WTC11 (cell line): ENCODE measurements around the gene SLC22A12. TPM values are rescaled to one million over a fixed set of nuclear protein-coding genes. Genes with fewer than 3 reads are reported as not detected.

Experiments
- ATAC-seq: fragments of 200-7000 bp; cut with Tn5 transposase; 2 replicates; pipeline ENCODE4 v1.10.0; 2021; ENCODE audit warnings: mild to moderate bottlenecking, moderate library complexity
- CTCF ChIA-PET: fragments of 300-600 bp; sonication (Branson Sonifier 250); formaldehyde crosslinking; loops from one replicate; lab custom pipeline; 2021; ENCODE audit warnings: antibody characterized with exemption; lab: Charles Lee
- POLR2A ChIA-PET: fragments of 350-600 bp; sonication (Branson Sonifier 250); formaldehyde crosslinking; loops from one replicate; lab custom pipeline; 2021; ENCODE audit warnings: antibody characterized with exemption; lab: Charles Lee
- DNase-seq: peaks from one replicate; pipeline ENCODE4 v3.0.0; 2021; ENCODE audit warnings: low spot score
- H3K27ac Mint-ChIP-seq: 2 replicates; pipeline ENCODE4 v1.8.0; 2021; ENCODE audit warnings: mixed read lengths
- H3K27me3 Mint-ChIP-seq: 2 replicates; pipeline ENCODE4 v1.8.0; 2021; ENCODE audit warnings: low read depth, mild to moderate bottlenecking, moderate library complexity, mixed read lengths
- H3K36me3 Mint-ChIP-seq: 2 replicates; pipeline ENCODE4 v1.8.0; 2021; ENCODE audit warnings: mixed read lengths
- H3K4me1 Mint-ChIP-seq: 2 replicates; pipeline ENCODE4 v1.8.0; 2022; ENCODE audit warnings: mixed read lengths
- H3K4me3 Mint-ChIP-seq: 2 replicates; pipeline ENCODE4 v1.8.0; 2021; ENCODE audit warnings: mild to moderate bottlenecking, moderate library complexity, mixed read lengths
- H3K9me3 Mint-ChIP-seq: 2 replicates; pipeline ENCODE4 v1.8.0; 2021; ENCODE audit warnings: mixed read lengths
- ATF1 ChIP-seq: sonication (generic); formaldehyde crosslinking; IDR thresholded peaks from 2 replicates; pipeline ENCODE4 v1.8.1; 2023; ENCODE audit warnings: mild to moderate bottlenecking, moderate library complexity, missing genetic modification reagents
- CBFB ChIP-seq: sonication (generic); formaldehyde crosslinking; IDR thresholded peaks from 2 replicates; pipeline ENCODE4 v1.8.1; 2022; ENCODE audit warnings: mild to moderate bottlenecking, low read depth, missing genetic modification reagents
- CREB1 ChIP-seq: sonication (generic); formaldehyde crosslinking; IDR thresholded peaks from 2 replicates; pipeline ENCODE4 v1.8.0; 2023; ENCODE audit warnings: mild to moderate bottlenecking, missing genetic modification reagents
- CREM ChIP-seq: sonication (generic); formaldehyde crosslinking; IDR thresholded peaks from 2 replicates; pipeline ENCODE4 v1.8.1; 2022; ENCODE audit warnings: mild to moderate bottlenecking, missing genetic modification reagents, moderate library complexity
- ELF4 ChIP-seq: sonication (generic); formaldehyde crosslinking; IDR thresholded peaks from 2 replicates; pipeline ENCODE4 v1.8.1; 2022; ENCODE audit warnings: low read depth, mild to moderate bottlenecking, moderate library complexity, missing genetic modification reagents
- EMX1 ChIP-seq: fragments of 250-450 bp; sonication (Bioruptor Pico); IDR thresholded peaks from 2 replicates; pipeline ENCODE4 v1.8.0; 2021; ENCODE audit warnings: mild to moderate bottlenecking
- MXD4 ChIP-seq: fragments of 250-450 bp; sonication (Bioruptor Pico); IDR thresholded peaks from 2 replicates; pipeline ENCODE4 v1.8.0; 2021; ENCODE audit warnings: mild to moderate bottlenecking, moderate library complexity, borderline replicate concordance
- OVOL2 ChIP-seq: fragments of 250-450 bp; sonication (Bioruptor Pico); IDR thresholded peaks from 2 replicates; pipeline ENCODE4 v1.9.0; 2021; ENCODE audit warnings: mild to moderate bottlenecking, borderline replicate concordance
- SMAD4 ChIP-seq: sonication (generic); formaldehyde crosslinking; IDR thresholded peaks from 2 replicates; pipeline ENCODE4 v1.8.0; 2022; ENCODE audit warnings: mild to moderate bottlenecking, missing genetic modification reagents
- SOX15 ChIP-seq: fragments of 250-450 bp; sonication (Bioruptor Pico); IDR thresholded peaks from 2 replicates; pipeline ENCODE4 v1.9.0; 2021; ENCODE audit warnings: mild to moderate bottlenecking
- SP1 ChIP-seq: sonication (generic); formaldehyde crosslinking; conservative IDR thresholded peaks from 2 replicates; pipeline ENCODE4 v1.8.1; 2022; ENCODE audit warnings: missing genetic modification reagents
- ZNF423 ChIP-seq: fragments of 250-450 bp; sonication (Bioruptor Pico); IDR thresholded peaks from 2 replicates; pipeline ENCODE4 v2.1.2; 2022; ENCODE audit warnings: mild to moderate bottlenecking, moderate library complexity
- total RNA-seq: library from RNA; stranded (reverse); gene quantifications from 3 replicates; pipeline ENCODE4 v1.2.3, GENCODE V29; 2021
- TF ChIP-seq, protein P1 (sequence below): fragments of 250-450 bp; sonication (Bioruptor Pico); conservative IDR thresholded peaks from 2 replicates; pipeline ENCODE4 v1.9.0; 2021; ENCODE audit warnings: mild to moderate bottlenecking
- TF ChIP-seq, protein P2 (sequence below): sonication (generic); formaldehyde crosslinking; IDR thresholded peaks from 2 replicates; pipeline ENCODE4 v1.8.0; 2023; ENCODE audit warnings: mild to moderate bottlenecking, missing genetic modification reagents
- TF ChIP-seq, protein P3 (sequence below): sonication (generic); formaldehyde crosslinking; IDR thresholded peaks from 2 replicates; pipeline ENCODE4 v1.8.1; 2022; ENCODE audit warnings: low read depth, missing genetic modification reagents, borderline replicate concordance
- TF ChIP-seq, protein P4 (sequence below): sonication (generic); formaldehyde crosslinking; IDR thresholded peaks from 2 replicates; pipeline ENCODE4 v1.8.1; 2022; ENCODE audit warnings: low read depth, mild to moderate bottlenecking, moderate library complexity, missing genetic modification reagents, borderline replicate concordance
- TF ChIP-seq, protein P5 (sequence below): sonication (generic); formaldehyde crosslinking; IDR thresholded peaks from 2 replicates; pipeline ENCODE4 v1.8.1; 2023; ENCODE audit warnings: mild to moderate bottlenecking, missing genetic modification reagents, borderline replicate concordance
- TF ChIP-seq, protein P6 (sequence below): fragments of 250-450 bp; sonication (Bioruptor Pico); IDR thresholded peaks from 2 replicates; pipeline ENCODE4 v1.9.0; 2021; ENCODE audit warnings: mild to moderate bottlenecking

Gene SLC22A12
- total RNA-seq, 1 experiment from 2014 or later, result not detected

DNA sequence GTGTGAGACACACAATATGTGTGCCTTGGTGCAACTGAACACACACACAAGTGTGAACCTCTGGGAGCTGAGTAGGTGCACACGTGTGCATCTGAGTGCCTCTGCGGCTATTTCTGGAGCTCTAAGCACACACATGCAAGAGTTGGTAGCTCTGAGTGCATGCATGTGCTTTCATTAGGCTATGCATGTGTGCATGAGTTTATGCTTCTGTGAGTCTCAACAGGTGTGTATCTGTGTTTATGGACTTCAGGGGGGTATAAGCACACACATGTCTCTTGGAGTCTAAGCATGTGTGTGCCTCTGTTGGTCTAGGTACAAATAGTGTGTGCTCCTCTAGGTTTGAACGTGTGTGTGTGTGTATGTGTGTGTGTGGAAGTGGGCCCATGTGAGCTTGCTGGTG, 25.8 kb downstream of the SLC22A12 start:
- no peak for ATAC-seq
- Mint-ChIP-seq H3K27me3 (no peaks in the 10 kb centered on the region; the same call in 1 of the 2 replicates), H3K9me3 (no peaks in the 10 kb centered on the region), H3K4me3 (no peak overlapping the region), H3K4me1 (peaks cover 11% of the 10 kb centered on the region), H3K27ac (0 out of 2 replicates have a peak overlapping the region, but pooled peaks have one; percentile 17), H3K36me3 (no peaks in the 10 kb centered on the region)
- ChIA-PET CTCF (interaction anchor here (1.0 kb wide), 1 partner anchor 13 kb away, joined by 3 read pairs; no protein-coding TSS in a partner anchor), POLR2A (no interaction called here)
- TF ChIP-seq EMX1 (CRISPR knock-in tag) (no peak), ELF4 (CRISPR knock-in tag) (no peak), SOX15 (CRISPR knock-in tag) (no peak), OVOL2 (CRISPR knock-in tag) (no peak), ZNF423 (CRISPR knock-in tag) (no peak), SMAD4 (no peak), CBFB (CRISPR knock-in tag) (no peak), MXD4 (no peak)
- TF ChIP-seq, protein P1, sequence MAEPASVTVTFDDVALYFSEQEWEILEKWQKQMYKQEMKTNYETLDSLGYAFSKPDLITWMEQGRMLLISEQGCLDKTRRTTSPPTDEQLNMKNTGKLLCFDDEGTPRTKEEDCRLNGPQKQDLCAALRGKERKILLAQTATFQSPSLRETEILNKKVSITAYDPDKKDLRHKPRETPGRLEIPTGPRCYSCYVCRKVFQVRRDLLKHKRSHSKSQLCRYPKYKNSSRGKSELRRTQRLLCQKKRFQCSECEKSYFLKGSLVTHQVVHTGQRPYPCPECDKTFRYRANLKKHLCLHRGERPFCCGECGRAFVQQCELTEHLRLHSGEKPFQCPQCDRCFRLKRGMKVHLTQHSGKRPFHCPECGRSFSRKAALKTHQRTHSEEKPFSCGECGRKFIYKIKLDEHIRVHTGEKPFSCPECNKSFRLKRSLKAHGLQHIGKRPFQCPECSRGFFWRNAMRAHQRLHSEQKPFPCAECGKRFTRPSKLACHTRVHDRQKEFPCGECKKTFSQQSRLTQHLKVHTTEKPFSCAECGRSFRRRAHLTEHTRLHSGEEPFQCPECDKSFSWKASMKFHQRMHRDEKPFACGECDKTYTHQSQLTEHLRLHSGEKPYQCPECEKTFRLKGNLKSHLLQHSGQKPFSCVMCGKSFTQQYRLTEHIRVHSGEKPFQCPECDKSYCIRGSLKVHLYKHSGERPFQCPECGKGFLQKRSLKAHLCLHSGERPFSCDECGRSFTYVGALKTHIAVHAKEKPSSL (CRISPR knock-in tag), result no peak
- TF ChIP-seq, protein P2, sequence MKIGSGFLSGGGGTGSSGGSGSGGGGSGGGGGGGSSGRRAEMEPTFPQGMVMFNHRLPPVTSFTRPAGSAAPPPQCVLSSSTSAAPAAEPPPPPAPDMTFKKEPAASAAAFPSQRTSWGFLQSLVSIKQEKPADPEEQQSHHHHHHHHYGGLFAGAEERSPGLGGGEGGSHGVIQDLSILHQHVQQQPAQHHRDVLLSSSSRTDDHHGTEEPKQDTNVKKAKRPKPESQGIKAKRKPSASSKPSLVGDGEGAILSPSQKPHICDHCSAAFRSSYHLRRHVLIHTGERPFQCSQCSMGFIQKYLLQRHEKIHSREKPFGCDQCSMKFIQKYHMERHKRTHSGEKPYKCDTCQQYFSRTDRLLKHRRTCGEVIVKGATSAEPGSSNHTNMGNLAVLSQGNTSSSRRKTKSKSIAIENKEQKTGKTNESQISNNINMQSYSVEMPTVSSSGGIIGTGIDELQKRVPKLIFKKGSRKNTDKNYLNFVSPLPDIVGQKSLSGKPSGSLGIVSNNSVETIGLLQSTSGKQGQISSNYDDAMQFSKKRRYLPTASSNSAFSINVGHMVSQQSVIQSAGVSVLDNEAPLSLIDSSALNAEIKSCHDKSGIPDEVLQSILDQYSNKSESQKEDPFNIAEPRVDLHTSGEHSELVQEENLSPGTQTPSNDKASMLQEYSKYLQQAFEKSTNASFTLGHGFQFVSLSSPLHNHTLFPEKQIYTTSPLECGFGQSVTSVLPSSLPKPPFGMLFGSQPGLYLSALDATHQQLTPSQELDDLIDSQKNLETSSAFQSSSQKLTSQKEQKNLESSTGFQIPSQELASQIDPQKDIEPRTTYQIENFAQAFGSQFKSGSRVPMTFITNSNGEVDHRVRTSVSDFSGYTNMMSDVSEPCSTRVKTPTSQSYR (CRISPR knock-in tag), result no peak
- TF ChIP-seq, protein P3, sequence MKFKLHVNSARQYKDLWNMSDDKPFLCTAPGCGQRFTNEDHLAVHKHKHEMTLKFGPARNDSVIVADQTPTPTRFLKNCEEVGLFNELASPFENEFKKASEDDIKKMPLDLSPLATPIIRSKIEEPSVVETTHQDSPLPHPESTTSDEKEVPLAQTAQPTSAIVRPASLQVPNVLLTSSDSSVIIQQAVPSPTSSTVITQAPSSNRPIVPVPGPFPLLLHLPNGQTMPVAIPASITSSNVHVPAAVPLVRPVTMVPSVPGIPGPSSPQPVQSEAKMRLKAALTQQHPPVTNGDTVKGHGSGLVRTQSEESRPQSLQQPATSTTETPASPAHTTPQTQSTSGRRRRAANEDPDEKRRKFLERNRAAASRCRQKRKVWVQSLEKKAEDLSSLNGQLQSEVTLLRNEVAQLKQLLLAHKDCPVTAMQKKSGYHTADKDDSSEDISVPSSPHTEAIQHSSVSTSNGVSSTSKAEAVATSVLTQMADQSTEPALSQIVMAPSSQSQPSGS (CRISPR knock-in tag), result no peak
- TF ChIP-seq, protein P4, sequence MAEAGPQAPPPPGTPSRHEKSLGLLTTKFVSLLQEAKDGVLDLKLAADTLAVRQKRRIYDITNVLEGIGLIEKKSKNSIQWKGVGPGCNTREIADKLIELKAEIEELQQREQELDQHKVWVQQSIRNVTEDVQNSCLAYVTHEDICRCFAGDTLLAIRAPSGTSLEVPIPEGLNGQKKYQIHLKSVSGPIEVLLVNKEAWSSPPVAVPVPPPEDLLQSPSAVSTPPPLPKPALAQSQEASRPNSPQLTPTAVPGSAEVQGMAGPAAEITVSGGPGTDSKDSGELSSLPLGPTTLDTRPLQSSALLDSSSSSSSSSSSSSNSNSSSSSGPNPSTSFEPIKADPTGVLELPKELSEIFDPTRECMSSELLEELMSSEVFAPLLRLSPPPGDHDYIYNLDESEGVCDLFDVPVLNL (CRISPR knock-in tag), result no peak
- DNase-seq, result no peak

DNA sequence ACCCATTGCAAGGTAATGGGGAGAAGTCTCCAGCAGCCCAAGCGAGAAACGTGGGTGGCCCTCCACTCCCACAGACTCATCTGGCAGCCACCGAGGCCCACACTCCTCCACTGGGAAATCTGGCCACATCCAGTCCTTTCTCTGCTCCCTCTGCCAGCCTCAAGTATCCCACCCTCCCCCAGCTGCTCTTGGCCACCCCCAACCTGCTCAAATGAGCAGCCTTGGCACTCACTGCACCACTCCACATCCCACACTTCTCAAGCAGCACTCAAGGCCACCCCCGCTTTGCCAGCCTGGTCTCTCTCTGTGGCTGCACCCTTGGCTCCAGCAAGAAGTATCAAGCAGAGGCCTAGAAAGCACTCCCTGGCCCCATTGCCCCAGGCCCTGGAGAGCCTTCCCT, 28.2 kb downstream of the SLC22A12 start:
- ATAC-seq (no peak), DNase-seq (no peak)
- Mint-ChIP-seq H3K4me1 (peaks cover 11% of the 10 kb centered on the region), H3K27ac (no peak overlapping the region), H3K9me3 (no peaks in the 10 kb centered on the region), H3K27me3 (no peaks in the 10 kb centered on the region), H3K4me3 (no peak overlapping the region), H3K36me3 (no peaks in the 10 kb centered on the region)
- POLR2A ChIA-PET, result interaction anchor here (0.9 kb wide), 1 partner anchor 23 kb away, joined by 3 read pairs; no protein-coding TSS in a partner anchor
- TF ChIP-seq, protein P5, sequence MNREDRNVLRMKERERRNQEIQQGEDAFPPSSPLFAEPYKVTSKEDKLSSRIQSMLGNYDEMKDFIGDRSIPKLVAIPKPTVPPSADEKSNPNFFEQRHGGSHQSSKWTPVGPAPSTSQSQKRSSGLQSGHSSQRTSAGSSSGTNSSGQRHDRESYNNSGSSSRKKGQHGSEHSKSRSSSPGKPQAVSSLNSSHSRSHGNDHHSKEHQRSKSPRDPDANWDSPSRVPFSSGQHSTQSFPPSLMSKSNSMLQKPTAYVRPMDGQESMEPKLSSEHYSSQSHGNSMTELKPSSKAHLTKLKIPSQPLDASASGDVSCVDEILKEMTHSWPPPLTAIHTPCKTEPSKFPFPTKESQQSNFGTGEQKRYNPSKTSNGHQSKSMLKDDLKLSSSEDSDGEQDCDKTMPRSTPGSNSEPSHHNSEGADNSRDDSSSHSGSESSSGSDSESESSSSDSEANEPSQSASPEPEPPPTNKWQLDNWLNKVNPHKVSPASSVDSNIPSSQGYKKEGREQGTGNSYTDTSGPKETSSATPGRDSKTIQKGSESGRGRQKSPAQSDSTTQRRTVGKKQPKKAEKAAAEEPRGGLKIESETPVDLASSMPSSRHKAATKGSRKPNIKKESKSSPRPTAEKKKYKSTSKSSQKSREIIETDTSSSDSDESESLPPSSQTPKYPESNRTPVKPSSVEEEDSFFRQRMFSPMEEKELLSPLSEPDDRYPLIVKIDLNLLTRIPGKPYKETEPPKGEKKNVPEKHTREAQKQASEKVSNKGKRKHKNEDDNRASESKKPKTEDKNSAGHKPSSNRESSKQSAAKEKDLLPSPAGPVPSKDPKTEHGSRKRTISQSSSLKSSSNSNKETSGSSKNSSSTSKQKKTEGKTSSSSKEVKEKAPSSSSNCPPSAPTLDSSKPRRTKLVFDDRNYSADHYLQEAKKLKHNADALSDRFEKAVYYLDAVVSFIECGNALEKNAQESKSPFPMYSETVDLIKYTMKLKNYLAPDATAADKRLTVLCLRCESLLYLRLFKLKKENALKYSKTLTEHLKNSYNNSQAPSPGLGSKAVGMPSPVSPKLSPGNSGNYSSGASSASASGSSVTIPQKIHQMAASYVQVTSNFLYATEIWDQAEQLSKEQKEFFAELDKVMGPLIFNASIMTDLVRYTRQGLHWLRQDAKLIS (CRISPR knock-in tag), result no peak
- TF ChIP-seq CREB1 (no peak), CREM (CRISPR knock-in tag) (no peak), SP1 (CRISPR knock-in tag) (no peak), MXD4 (no peak), ATF1 (CRISPR knock-in tag) (no peak)
- TF ChIP-seq, protein P6, sequence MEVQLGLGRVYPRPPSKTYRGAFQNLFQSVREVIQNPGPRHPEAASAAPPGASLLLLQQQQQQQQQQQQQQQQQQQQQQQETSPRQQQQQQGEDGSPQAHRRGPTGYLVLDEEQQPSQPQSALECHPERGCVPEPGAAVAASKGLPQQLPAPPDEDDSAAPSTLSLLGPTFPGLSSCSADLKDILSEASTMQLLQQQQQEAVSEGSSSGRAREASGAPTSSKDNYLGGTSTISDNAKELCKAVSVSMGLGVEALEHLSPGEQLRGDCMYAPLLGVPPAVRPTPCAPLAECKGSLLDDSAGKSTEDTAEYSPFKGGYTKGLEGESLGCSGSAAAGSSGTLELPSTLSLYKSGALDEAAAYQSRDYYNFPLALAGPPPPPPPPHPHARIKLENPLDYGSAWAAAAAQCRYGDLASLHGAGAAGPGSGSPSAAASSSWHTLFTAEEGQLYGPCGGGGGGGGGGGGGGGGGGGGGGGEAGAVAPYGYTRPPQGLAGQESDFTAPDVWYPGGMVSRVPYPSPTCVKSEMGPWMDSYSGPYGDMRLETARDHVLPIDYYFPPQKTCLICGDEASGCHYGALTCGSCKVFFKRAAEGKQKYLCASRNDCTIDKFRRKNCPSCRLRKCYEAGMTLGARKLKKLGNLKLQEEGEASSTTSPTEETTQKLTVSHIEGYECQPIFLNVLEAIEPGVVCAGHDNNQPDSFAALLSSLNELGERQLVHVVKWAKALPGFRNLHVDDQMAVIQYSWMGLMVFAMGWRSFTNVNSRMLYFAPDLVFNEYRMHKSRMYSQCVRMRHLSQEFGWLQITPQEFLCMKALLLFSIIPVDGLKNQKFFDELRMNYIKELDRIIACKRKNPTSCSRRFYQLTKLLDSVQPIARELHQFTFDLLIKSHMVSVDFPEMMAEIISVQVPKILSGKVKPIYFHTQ (CRISPR knock-in tag), result no peak
- CTCF ChIA-PET, result interaction anchor here (1.1 to 3.1 kb wide), 4 partner anchors 11 to 170 kb away, joined by 3 to 19 read pairs (median 4); no protein-coding TSS in a partner anchor
